HCT116 (cell line): Measurements from ENCODE around the gene SOHLH2. TPM values are rescaled to one million over a fixed set of nuclear protein-coding genes. Genes with fewer than 3 reads are reported as not detected.

Experiments
- ATAC-seq: fragments of 200-7000 bp; cut with Tn5 transposase; 2 replicates; pipeline ENCODE4 v1.9.1; 2020; ENCODE audit warnings: mild to moderate bottlenecking, moderate library complexity
- BruUV-seq: library from RNA; stranded (reverse); fragments of 400-500 nt; replicated peaks from 2 replicates; lab custom pipeline; 2021; lab: Mats Ljungman, UMichigan
- CTCF ChIA-PET: fragments of 300-600 bp; sonication (Branson Sonifier 250); formaldehyde crosslinking; loops from one replicate; lab custom pipeline; 2021; ENCODE audit warnings: antibody characterized with exemption; lab: Charles Lee
- POLR2A ChIA-PET: fragments of 300-600, 350-600 bp; sonication (Branson Sonifier 250); formaldehyde crosslinking; loops from one replicate; lab custom pipeline; 2021; ENCODE audit warnings: antibody characterized with exemption; lab: Charles Lee
- RAD21 ChIA-PET, 2 experiments: fragments of 300-600 bp; sonication (Branson Sonifier 250); formaldehyde crosslinking; loops; one replicate each; lab custom pipeline; 2023; ENCODE audit warnings: low total read pairs in 2 of 2; ENCODE audit not compliant: uncharacterized antibody in 2 of 2, unreplicated experiment in 2 of 2, low non-redundant PET in 1 of 2; lab: Charles Lee
- DNase-seq: peaks from one replicate; pipeline ENCODE4 v3.0.0-alpha.2; 2010; ENCODE audit warnings: low read depth, low spot score
- H2AFZ ChIP-seq: fragments of 200-600 bp; shearing (Covaris generic), sonication (generic); 2 replicates; pipeline ENCODE4 v1.6.1; 2017; ENCODE audit warnings: low read depth, mixed run types, mixed read lengths, antibody characterized with exemption, low read length; ENCODE audit not compliant: poor library complexity, severe bottlenecking
- H3K27ac ChIP-seq: 2 replicates; pipeline ENCODE4 v1.5.1; 2012; ENCODE audit warnings: low read depth, low read length
- H3K27me3 ChIP-seq: fragments of 200-600 bp; sonication (generic); 2 replicates; pipeline ENCODE4 v1.6.1; 2016; ENCODE audit warnings: mixed run types, low read length, mixed read lengths; ENCODE audit not compliant: insufficient read depth
- H3K36me3 ChIP-seq, 2 experiments: fragments of 200-500 bp in 1 of 2; fragments of 200-600 bp in 1 of 2; sonication (Bioruptor generic) in 1 of 2; sonication (generic) in 1 of 2; 2 replicates each; pipeline versions ENCODE4 v1.5.1 to v1.6.1; 2014 to 2016; ENCODE audit warnings: low read length in 2 of 2, inconsistent platforms in 1 of 2, mixed read lengths in 1 of 2, mixed run types in 1 of 2; ENCODE audit not compliant: insufficient read depth in 2 of 2, control insufficient read depth in 1 of 2
- H3K4me1 ChIP-seq, 2 experiments: fragments of 200-600 bp in 1 of 2; sonication (generic) in 1 of 2; 2 replicates each; pipeline versions ENCODE4 v1.5.1 to v1.6.1; 2012 to 2017; ENCODE audit warnings: low read length in 2 of 2, inconsistent platforms in 1 of 2, mild to moderate bottlenecking in 1 of 2, mixed read lengths in 1 of 2, mixed run types in 1 of 2, moderate library complexity in 1 of 2; ENCODE audit not compliant: insufficient read depth in 2 of 2, control insufficient read depth in 1 of 2
- H3K4me2 ChIP-seq: fragments of 200-600 bp; sonication (generic); 2 replicates; pipeline ENCODE4 v1.6.1; 2017; ENCODE audit warnings: mixed run types, low read length, mixed read lengths
- H3K4me3 ChIP-seq, 2 experiments: fragments of 200-600 bp in 1 of 2; sonication (generic) in 1 of 2; replicated peaks in 1 of 2; 2 replicates each; pipeline ENCODE4 v1.5.1; 2011 to 2016; ENCODE audit warnings: low read length in 2 of 2, control low read depth in 1 of 2, low read depth in 1 of 2, mild to moderate bottlenecking in 1 of 2, mixed read lengths in 1 of 2, mixed run types in 1 of 2
- H3K79me2 ChIP-seq: fragments of 200-600 bp; sonication (generic); 2 replicates; pipeline ENCODE4 v1.6.1; 2017; ENCODE audit warnings: mild to moderate bottlenecking, mixed run types, low read length, moderate library complexity, mixed read lengths; ENCODE audit not compliant: insufficient read depth
- H3K9ac ChIP-seq: fragments of 200-600 bp; sonication (generic); 2 replicates; pipeline ENCODE4 v1.6.1; 2016; ENCODE audit warnings: low read length, mixed read lengths
- H3K9me2 ChIP-seq: fragments of 200-600 bp; sonication (generic), shearing (Covaris generic); 2 replicates; pipeline ENCODE4 v1.6.1; 2017; ENCODE audit warnings: mixed run types, mild to moderate bottlenecking, moderate library complexity; ENCODE audit not compliant: insufficient read depth
- H3K9me3 ChIP-seq, 2 experiments: fragments of 200-500 bp in 1 of 2; fragments of 200-600 bp in 1 of 2; sonication (Bioruptor generic) in 1 of 2; sonication (generic) in 1 of 2; 2 replicates each; pipeline ENCODE4 v1.6.1; 2014 to 2017; ENCODE audit warnings: low read length in 2 of 2, mixed read lengths in 2 of 2, inconsistent platforms in 1 of 2, low read depth in 1 of 2, mild to moderate bottlenecking in 1 of 2, mixed run types in 1 of 2, moderate library complexity in 1 of 2; ENCODE audit not compliant: control insufficient read depth in 1 of 2, insufficient read depth in 1 of 2
- H4K20me1 ChIP-seq: fragments of 200-600 bp; sonication (generic), shearing (Covaris generic); 2 replicates; pipeline ENCODE4 v1.6.1; 2017; ENCODE audit warnings: mixed run types, mild to moderate bottlenecking, moderate library complexity; ENCODE audit not compliant: insufficient read depth
- ATF3 ChIP-seq: IDR thresholded peaks from 2 replicates; pipeline ENCODE4 v1.6.1; 2012
- CEBPB ChIP-seq: IDR thresholded peaks from 2 replicates; pipeline ENCODE4 v1.6.1; 2012; ENCODE audit warnings: low read depth
- EGR1 ChIP-seq: IDR thresholded peaks from 2 replicates; pipeline ENCODE4 v1.6.1; 2012; ENCODE audit warnings: low read depth
- ELF1 ChIP-seq: IDR thresholded peaks from 2 replicates; pipeline ENCODE4 v1.6.1; 2012; ENCODE audit warnings: low read depth, borderline replicate concordance
- EZH2 ChIP-seq: fragments of 200-600 bp; sonication (generic); IDR thresholded peaks from 2 replicates; pipeline ENCODE4 v1.6.1; 2017; ENCODE audit warnings: antibody characterized with exemption, mixed run types
- EZH2phosphoT487 ChIP-seq: fragments of 200-600 bp; IDR thresholded peaks from 2 replicates; pipeline ENCODE4 v1.6.1; 2018; ENCODE audit warnings: antibody characterized with exemption, borderline replicate concordance
- FOSL1 ChIP-seq: IDR thresholded peaks from 2 replicates; pipeline ENCODE4 v1.6.1; 2012; ENCODE audit warnings: low read depth
- JUND ChIP-seq: IDR thresholded peaks from 2 replicates; pipeline ENCODE4 v1.6.1; 2012
- RAD21 ChIP-seq: IDR thresholded peaks from 2 replicates; pipeline ENCODE4 v1.6.1; 2012; ENCODE audit warnings: low read depth, mild to moderate bottlenecking
- SRF ChIP-seq: IDR thresholded peaks from 2 replicates; pipeline ENCODE4 v1.6.1; 2012; ENCODE audit warnings: low read depth
- TCF7L2 ChIP-seq: IDR thresholded peaks from 2 replicates; pipeline ENCODE4 v1.7.0; 2011; ENCODE audit warnings: borderline replicate concordance, inconsistent platforms; ENCODE audit not compliant: insufficient read depth, insufficient read length; ENCODE audit errors: extremely low read depth
- ZFX ChIP-seq: fragments of 450-650 bp; IDR thresholded peaks from 2 replicates; pipeline ENCODE4 v1.6.1; 2017
- intact Hi-C: fragments of 100-400 bp; cut with micrococcal nuclease; formaldehyde crosslinking; loops from 2 replicates; pipeline ENCODE4 v1.10.0; 2022
- total RNA-seq: library from RNA; stranded (reverse); gene quantifications from one replicate; pipeline ENCODE4 v1.2.1, GENCODE V29; 2021; ENCODE audit not compliant: unreplicated experiment
- TF ChIP-seq, protein P1 (sequence below): IDR thresholded peaks from 2 replicates; pipeline ENCODE4 v1.6.1; 2011; ENCODE audit warnings: mild to moderate bottlenecking, low read length, moderate library complexity; ENCODE audit not compliant: insufficient replicate concordance; ENCODE audit errors: extremely low read depth
- TF ChIP-seq, protein P2 (sequence below): IDR thresholded peaks from 2 replicates; pipeline ENCODE4 v1.6.1; 2012; ENCODE audit warnings: low read depth

The SOHLH2 gene
- total RNA-seq, 1 experiment from 2014 or later, result not detected

- Histone ChIP-seq H3K36me3 (no peaks in the 10 kb centered on the region), H3K4me1 (no peaks in the 10 kb centered on the region), H3K27ac (no peak overlapping the region), H4K20me1 (no peaks in the 10 kb centered on the region), H3K9me3 (peaks cover 0 to 11% of the 10 kb centered on the region in 2 experiments; a peak in 2 of 4 replicates), H3K27me3 (no peaks in the 10 kb centered on the region), H2AFZ (no peak overlapping the region), H3K9me2 (no peaks in the 10 kb centered on the region), H3K4me3 (no peak overlapping the region), H3K4me2 (no peak overlapping the region), H3K9ac (no peak overlapping the region), H3K79me2 (no peaks in the 10 kb centered on the region)
- BruUV-seq, result no TSS peak
- ChIA-PET POLR2A (no interaction called here), RAD21 (no interaction called here), CTCF (no interaction called here)
- ATAC-seq (no peak), DNase-seq (no peak)
- intact Hi-C loops, result no loop called here
- TF ChIP-seq ZFX (no peak), EGR1 (no peak)
Observed at GRCh38 chr13:36158611-36159010, 55.7 kb downstream of the SOHLH2 start.

- Histone ChIP-seq H3K36me3 (no peaks in the 10 kb centered on the region), H4K20me1 (no peaks in the 10 kb centered on the region), H2AFZ (no peak overlapping the region), H3K9me2 (no peaks in the 10 kb centered on the region), H3K9ac (no peak overlapping the region), H3K79me2 (no peaks in the 10 kb centered on the region), H3K4me2 (no peak overlapping the region), H3K27ac (no peak overlapping the region), H3K4me3 (no peak overlapping the region), H3K27me3 (no peaks in the 10 kb centered on the region), H3K9me3 (peaks cover 0 to 14% of the 10 kb centered on the region in 2 experiments; a peak in 2 of 4 replicates)
- DNase-seq (no peak), ATAC-seq (no peak)
- intact Hi-C loops, result no loop called here
- BruUV-seq, result no TSS peak
- ChIA-PET POLR2A (no interaction called here), RAD21 (no interaction called here), CTCF (no interaction called here)
- TF ChIP-seq EZH2phosphoT487 (no peak), CEBPB (no peak), EZH2 (no peak), ZFX (no peak), JUND (no peak), FOSL1 (no peak), RAD21 (no peak), SRF (no peak), EGR1 (no peak), ELF1 (no peak), ATF3 (no peak), TCF7L2 (no peak)
- TF ChIP-seq, protein P1, sequence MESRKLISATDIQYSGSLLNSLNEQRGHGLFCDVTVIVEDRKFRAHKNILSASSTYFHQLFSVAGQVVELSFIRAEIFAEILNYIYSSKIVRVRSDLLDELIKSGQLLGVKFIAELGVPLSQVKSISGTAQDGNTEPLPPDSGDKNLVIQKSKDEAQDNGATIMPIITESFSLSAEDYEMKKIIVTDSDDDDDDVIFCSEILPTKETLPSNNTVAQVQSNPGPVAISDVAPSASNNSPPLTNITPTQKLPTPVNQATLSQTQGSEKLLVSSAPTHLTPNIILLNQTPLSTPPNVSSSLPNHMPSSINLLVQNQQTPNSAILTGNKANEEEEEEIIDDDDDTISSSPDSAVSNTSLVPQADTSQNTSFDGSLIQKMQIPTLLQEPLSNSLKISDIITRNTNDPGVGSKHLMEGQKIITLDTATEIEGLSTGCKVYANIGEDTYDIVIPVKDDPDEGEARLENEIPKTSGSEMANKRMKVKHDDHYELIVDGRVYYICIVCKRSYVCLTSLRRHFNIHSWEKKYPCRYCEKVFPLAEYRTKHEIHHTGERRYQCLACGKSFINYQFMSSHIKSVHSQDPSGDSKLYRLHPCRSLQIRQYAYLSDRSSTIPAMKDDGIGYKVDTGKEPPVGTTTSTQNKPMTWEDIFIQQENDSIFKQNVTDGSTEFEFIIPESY, result no peak
- TF ChIP-seq, protein P2, sequence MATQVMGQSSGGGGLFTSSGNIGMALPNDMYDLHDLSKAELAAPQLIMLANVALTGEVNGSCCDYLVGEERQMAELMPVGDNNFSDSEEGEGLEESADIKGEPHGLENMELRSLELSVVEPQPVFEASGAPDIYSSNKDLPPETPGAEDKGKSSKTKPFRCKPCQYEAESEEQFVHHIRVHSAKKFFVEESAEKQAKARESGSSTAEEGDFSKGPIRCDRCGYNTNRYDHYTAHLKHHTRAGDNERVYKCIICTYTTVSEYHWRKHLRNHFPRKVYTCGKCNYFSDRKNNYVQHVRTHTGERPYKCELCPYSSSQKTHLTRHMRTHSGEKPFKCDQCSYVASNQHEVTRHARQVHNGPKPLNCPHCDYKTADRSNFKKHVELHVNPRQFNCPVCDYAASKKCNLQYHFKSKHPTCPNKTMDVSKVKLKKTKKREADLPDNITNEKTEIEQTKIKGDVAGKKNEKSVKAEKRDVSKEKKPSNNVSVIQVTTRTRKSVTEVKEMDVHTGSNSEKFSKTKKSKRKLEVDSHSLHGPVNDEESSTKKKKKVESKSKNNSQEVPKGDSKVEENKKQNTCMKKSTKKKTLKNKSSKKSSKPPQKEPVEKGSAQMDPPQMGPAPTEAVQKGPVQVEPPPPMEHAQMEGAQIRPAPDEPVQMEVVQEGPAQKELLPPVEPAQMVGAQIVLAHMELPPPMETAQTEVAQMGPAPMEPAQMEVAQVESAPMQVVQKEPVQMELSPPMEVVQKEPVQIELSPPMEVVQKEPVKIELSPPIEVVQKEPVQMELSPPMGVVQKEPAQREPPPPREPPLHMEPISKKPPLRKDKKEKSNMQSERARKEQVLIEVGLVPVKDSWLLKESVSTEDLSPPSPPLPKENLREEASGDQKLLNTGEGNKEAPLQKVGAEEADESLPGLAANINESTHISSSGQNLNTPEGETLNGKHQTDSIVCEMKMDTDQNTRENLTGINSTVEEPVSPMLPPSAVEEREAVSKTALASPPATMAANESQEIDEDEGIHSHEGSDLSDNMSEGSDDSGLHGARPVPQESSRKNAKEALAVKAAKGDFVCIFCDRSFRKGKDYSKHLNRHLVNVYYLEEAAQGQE, result no peak
- TF ChIP-seq, all 23 proteins: peak for 0
- H3K4me1 ChIP-seq, result no peaks in the 10 kb centered on the region
Observed at GRCh38 chr13:36157480-36157879, 56.9 kb downstream of the SOHLH2 start.
